Stimulated activated CD4-positive, alpha-beta T cell treated with anti-CD3 and anti-CD28 coated beads, Interleukin-4, amount 100 ng/mL, for 24 hours (primary cell): ENCODE results near the gene CHRNA3.

ENCODE experiments used
- DNase-seq: peaks from one replicate; pipeline ENCODE4 v3.0.0-alpha.2; 2020

The CHRNA3 gene

DNA sequence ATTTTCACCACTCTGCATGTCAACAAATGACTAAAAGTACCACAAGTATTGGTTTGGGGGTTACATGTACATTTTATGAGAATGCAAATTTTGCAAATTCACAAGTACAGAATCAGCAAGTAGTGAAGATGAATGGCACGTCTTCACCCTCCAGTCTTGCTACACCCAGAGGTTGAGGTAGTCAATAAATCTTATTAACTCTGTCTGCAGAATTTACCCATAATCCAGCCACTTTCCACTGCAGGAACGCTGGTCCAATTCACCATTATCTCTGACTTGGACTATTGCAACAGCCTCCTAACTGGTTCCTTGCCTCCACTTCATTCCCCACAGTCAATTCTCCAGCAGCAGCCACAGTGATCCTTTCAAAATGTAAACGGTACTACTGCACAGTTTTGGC, 70.0 kb downstream of the CHRNA3 start:
- no peak for DNase-seq

DNA sequence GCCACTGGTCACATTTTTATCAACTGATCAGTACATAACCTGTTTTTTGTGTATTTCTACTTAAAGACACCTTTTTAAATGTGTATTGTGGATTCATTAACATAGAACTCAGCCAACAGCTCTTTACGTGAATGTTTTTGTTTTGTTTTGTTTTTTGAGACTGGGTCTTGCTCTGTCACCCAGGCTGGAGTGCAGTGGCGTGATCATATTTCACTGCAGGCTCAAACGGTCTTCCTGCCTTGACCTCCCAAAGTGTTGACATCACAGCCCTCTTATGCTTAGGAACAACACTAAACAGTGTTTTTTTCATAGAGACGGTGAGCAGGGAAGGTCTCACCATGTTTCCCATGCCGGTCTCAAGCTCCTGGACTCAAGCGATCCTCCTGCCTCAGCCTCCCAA, 70.6 kb downstream of the CHRNA3 start:
- no peak for DNase-seq
